H9 (cell line): ENCODE measurements around the gene UBALD1. TPM values are rescaled to one million over a fixed set of nuclear protein-coding genes. Genes with fewer than 3 reads are reported as not detected.

Experiments used
- DNase-seq: peaks from one replicate; pipeline ENCODE4 v3.0.0-alpha.2; 2017
- H2AFZ ChIP-seq: one replicate; pipeline ENCODE4 v1.6.1; 2013; ENCODE audit warnings: mild to moderate bottlenecking, low read length, control low read depth, moderate library complexity
- H2AK5ac ChIP-seq: 2 replicates; pipeline ENCODE4 v1.6.1; 2013; ENCODE audit warnings: low read length, control low read depth, mixed read lengths; ENCODE audit not compliant: insufficient read length
- H2BK120ac ChIP-seq: one replicate; pipeline ENCODE4 v1.6.1; 2013; ENCODE audit warnings: low read depth, mild to moderate bottlenecking, low read length, control low read depth, inconsistent platforms; ENCODE audit not compliant: poor library complexity, severe bottlenecking
- H2BK12ac ChIP-seq: 2 replicates; pipeline ENCODE4 v1.6.1; 2013; ENCODE audit warnings: low read length, control low read depth, mixed read lengths, low read depth; ENCODE audit not compliant: insufficient read length
- H2BK15ac ChIP-seq: 2 replicates; pipeline ENCODE4 v1.6.1; 2013; ENCODE audit warnings: low read depth, low read length, control low read depth
- H2BK20ac ChIP-seq: one replicate; pipeline ENCODE4 v1.6.1; 2013; ENCODE audit warnings: low read depth, mild to moderate bottlenecking, low read length, control low read depth, inconsistent platforms; ENCODE audit not compliant: poor library complexity, severe bottlenecking
- H2BK5ac ChIP-seq: 2 replicates; pipeline ENCODE4 v1.6.1; 2013; ENCODE audit warnings: low read length, control low read depth, mixed read lengths; ENCODE audit not compliant: insufficient read length
- H3K14ac ChIP-seq: 2 replicates; pipeline ENCODE4 v1.6.1; 2013; ENCODE audit warnings: low read length, control low read depth; ENCODE audit not compliant: insufficient read depth
- H3K18ac ChIP-seq: 2 replicates; pipeline ENCODE4 v1.6.1; 2013; ENCODE audit warnings: low read depth, mild to moderate bottlenecking, mixed read lengths, low read length, control low read depth; ENCODE audit not compliant: insufficient read length
- H3K23ac ChIP-seq: 2 replicates; pipeline ENCODE4 v1.6.1; 2013; ENCODE audit warnings: low read length, control low read depth, mixed read lengths, low read depth; ENCODE audit not compliant: insufficient read length
- H3K23me2 ChIP-seq: 2 replicates; pipeline ENCODE4 v1.6.1; 2013; ENCODE audit warnings: low read depth, mild to moderate bottlenecking, mixed read lengths, low read length, control low read depth; ENCODE audit not compliant: insufficient read length, poor library complexity, severe bottlenecking
- H3K27ac ChIP-seq: 2 replicates; pipeline ENCODE4 v1.5.1; 2013; ENCODE audit warnings: low read length, control low read depth, mixed read lengths, low read depth; ENCODE audit not compliant: insufficient read length
- H3K27me3 ChIP-seq: 2 replicates; pipeline ENCODE4 v1.6.1; 2013; ENCODE audit warnings: low read length, control low read depth, inconsistent platforms; ENCODE audit not compliant: insufficient read depth
- H3K4ac ChIP-seq: 2 replicates; pipeline ENCODE4 v1.6.1; 2013; ENCODE audit warnings: low read depth, mild to moderate bottlenecking, control low read depth, inconsistent platforms, low read length, moderate library complexity
- H3K4me1 ChIP-seq: 2 replicates; pipeline ENCODE4 v1.6.1; 2013; ENCODE audit warnings: low read length, control low read depth, inconsistent platforms; ENCODE audit not compliant: insufficient read depth
- H3K4me2 ChIP-seq: 2 replicates; pipeline ENCODE4 v1.6.1; 2013; ENCODE audit warnings: low read length, control low read depth, mixed read lengths; ENCODE audit not compliant: insufficient read length, insufficient read depth
- H3K56ac ChIP-seq: 2 replicates; pipeline ENCODE4 v1.6.1; 2013; ENCODE audit warnings: low read depth, mild to moderate bottlenecking, mixed read lengths, low read length, control low read depth; ENCODE audit not compliant: insufficient read length
- H3K79me1 ChIP-seq: 2 replicates; pipeline ENCODE4 v1.6.1; 2013; ENCODE audit warnings: low read depth, mild to moderate bottlenecking, moderate library complexity, low read length, control low read depth, inconsistent platforms; ENCODE audit not compliant: insufficient read depth, poor library complexity, severe bottlenecking
- H3K79me2 ChIP-seq: 2 replicates; pipeline ENCODE4 v1.6.1; 2013; ENCODE audit warnings: low read length, control low read depth, inconsistent platforms; ENCODE audit not compliant: insufficient read depth
- H3K9ac ChIP-seq: 2 replicates; pipeline ENCODE4 v1.6.1; 2013; ENCODE audit warnings: low read length, control low read depth, mixed read lengths; ENCODE audit not compliant: insufficient read length; ENCODE audit errors: extremely low read depth
- H3K9me3 ChIP-seq: one replicate; pipeline ENCODE4 v1.6.1; 2013; ENCODE audit warnings: low read depth, low read length, inconsistent platforms; ENCODE audit not compliant: control insufficient read depth
- H3T11ph ChIP-seq: one replicate; pipeline ENCODE4 v1.6.1; 2013; ENCODE audit warnings: mild to moderate bottlenecking, low read length, control low read depth, inconsistent platforms
- H4K20me1 ChIP-seq: one replicate; pipeline ENCODE4 v1.6.1; 2013; ENCODE audit not compliant: control insufficient read depth, insufficient read length, insufficient read depth
- H4K5ac ChIP-seq: 2 replicates; pipeline ENCODE4 v1.6.1; 2013; ENCODE audit warnings: low read depth, mild to moderate bottlenecking, mixed read lengths, low read length, control low read depth; ENCODE audit not compliant: insufficient read length
- H4K8ac ChIP-seq: replicated peaks from 2 replicates; pipeline ENCODE4 v1.6.1; 2013; ENCODE audit warnings: low read length, control low read depth, mixed read lengths, low read depth; ENCODE audit not compliant: insufficient read length
- H4K91ac ChIP-seq: 2 replicates; pipeline ENCODE4 v1.6.1; 2013; ENCODE audit warnings: low read depth, mild to moderate bottlenecking, moderate library complexity, mixed read lengths, low read length, control low read depth; ENCODE audit not compliant: insufficient read length
- H3K27ac Mint-ChIP-seq, 3 experiments: 2 replicates in 2 of 3; 3 replicates in 1 of 3; pipeline ENCODE4 v1.8.0; 2020 to 2021; ENCODE audit warnings: mixed read lengths in 3 of 3, mild to moderate bottlenecking in 1 of 3, moderate library complexity in 1 of 3
- H3K27me3 Mint-ChIP-seq: 2 replicates; pipeline ENCODE4 v1.8.0; 2021; ENCODE audit warnings: low read depth, mild to moderate bottlenecking, moderate library complexity, mixed read lengths
- H3K36me3 Mint-ChIP-seq, 3 experiments: 2 replicates in 2 of 3; 3 replicates in 1 of 3; pipeline ENCODE4 v1.8.0; 2020 to 2021; ENCODE audit warnings: low read depth in 3 of 3, mixed read lengths in 3 of 3; ENCODE audit not compliant: insufficient read depth in 1 of 3
- H3K4me1 Mint-ChIP-seq, 2 experiments: 2 replicates each; pipeline ENCODE4 v1.8.0; 2020; ENCODE audit warnings: mixed read lengths in 2 of 2
- H3K4me3 Mint-ChIP-seq, 2 experiments: 2 replicates in 1 of 2; 3 replicates in 1 of 2; pipeline ENCODE4 v1.8.0; 2020 to 2021; ENCODE audit warnings: mild to moderate bottlenecking in 2 of 2, mixed read lengths in 2 of 2, moderate library complexity in 1 of 2
- H3K9me3 Mint-ChIP-seq, 2 experiments: 2 replicates in 1 of 2; 3 replicates in 1 of 2; pipeline ENCODE4 v1.8.0; 2020; ENCODE audit warnings: mild to moderate bottlenecking in 2 of 2, mixed read lengths in 2 of 2, moderate library complexity in 1 of 2
- WGBS: extraction: QIAGEN DNeasy Blood & Tissue Kit; methylation state at CpG from one replicate; pipeline ENCODE4 v1.1.7; 2013; ENCODE audit warnings: missing lambda C conversion rate, low lambda C conversion rate, mixed read lengths; ENCODE audit not compliant: insufficient read length; ENCODE audit errors: extremely low coverage; 5-methylcytosine and 5-hydroxymethylcytosine counted together
- total RNA-seq: library from RNA; stranded (reverse); gene quantifications from 2 replicates; pipeline ENCODE4 v1.2.1, GENCODE V29; 2021
- TF ChIP-seq, protein P1 (sequence below): fragments of 200-600 bp; sonication (generic); conservative IDR thresholded peaks from 3 replicates; pipeline ENCODE4 v1.8.0; 2021; ENCODE audit warnings: antibody characterized with exemption, mild to moderate bottlenecking

The UBALD1 gene
- total RNA-seq, 1 experiment from 2014 or later = 80.9 TPM

DNA sequence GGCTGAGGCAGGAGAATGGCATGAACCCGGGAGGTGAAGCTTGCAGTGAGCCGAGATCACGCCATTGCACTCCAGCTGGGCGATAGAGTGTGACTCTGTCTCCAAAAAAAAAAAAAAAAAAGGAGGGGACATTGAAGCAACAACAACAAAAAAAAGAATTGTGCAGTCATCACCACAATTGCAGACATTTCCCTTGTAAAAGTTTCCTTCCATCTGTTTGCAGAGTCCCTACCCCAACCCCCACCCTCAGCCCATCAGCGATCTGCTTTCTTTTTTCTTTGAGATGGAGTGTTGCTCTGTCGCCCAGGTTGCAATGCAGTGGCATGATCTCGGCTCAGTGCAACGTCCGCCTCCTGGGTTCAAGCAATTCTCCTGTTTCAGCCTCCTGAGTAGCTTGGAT, 13.6 kb upstream of the UBALD1 start:
- WGBS = no CpG with 5 or more reads among the region's 9 CpGs
- TF ChIP-seq, protein P1, sequence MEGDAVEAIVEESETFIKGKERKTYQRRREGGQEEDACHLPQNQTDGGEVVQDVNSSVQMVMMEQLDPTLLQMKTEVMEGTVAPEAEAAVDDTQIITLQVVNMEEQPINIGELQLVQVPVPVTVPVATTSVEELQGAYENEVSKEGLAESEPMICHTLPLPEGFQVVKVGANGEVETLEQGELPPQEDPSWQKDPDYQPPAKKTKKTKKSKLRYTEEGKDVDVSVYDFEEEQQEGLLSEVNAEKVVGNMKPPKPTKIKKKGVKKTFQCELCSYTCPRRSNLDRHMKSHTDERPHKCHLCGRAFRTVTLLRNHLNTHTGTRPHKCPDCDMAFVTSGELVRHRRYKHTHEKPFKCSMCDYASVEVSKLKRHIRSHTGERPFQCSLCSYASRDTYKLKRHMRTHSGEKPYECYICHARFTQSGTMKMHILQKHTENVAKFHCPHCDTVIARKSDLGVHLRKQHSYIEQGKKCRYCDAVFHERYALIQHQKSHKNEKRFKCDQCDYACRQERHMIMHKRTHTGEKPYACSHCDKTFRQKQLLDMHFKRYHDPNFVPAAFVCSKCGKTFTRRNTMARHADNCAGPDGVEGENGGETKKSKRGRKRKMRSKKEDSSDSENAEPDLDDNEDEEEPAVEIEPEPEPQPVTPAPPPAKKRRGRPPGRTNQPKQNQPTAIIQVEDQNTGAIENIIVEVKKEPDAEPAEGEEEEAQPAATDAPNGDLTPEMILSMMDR = no peak
- H3K27ac ChIP-seq = no peak overlapping the region
- no peaks in the 10 kb centered on the region for H3K9me3 ChIP-seq
- no peak for DNase-seq
- no peak overlapping the region for H3K4me2 ChIP-seq
- peaks cover 10% of the 10 kb centered on the region for H3K23me2 ChIP-seq
- no peak overlapping the region for H4K5ac ChIP-seq
- Mint-ChIP-seq H3K9me3 (peaks cover 0 to 13% of the 10 kb centered on the region in 2 experiments; a peak in 4 of 5 replicates), H3K27me3 (no peaks in the 10 kb centered on the region), H3K36me3 (peaks cover 24 to 29% (median 24%) of the 10 kb centered on the region in 3 experiments), H3K27ac (no peak overlapping the region), H3K4me1 (peaks cover 16 to 20% of the 10 kb centered on the region in 2 experiments), H3K4me3 (no peak overlapping the region)
- no peak overlapping the region for H2BK20ac ChIP-seq
- H2BK12ac ChIP-seq = no peak overlapping the region
- no peak overlapping the region for H4K8ac ChIP-seq
- no peaks in the 10 kb centered on the region for H4K20me1 ChIP-seq
- no peak overlapping the region for H2BK15ac ChIP-seq
- H4K91ac ChIP-seq = no peak overlapping the region
- no peak overlapping the region for H2BK5ac ChIP-seq
- H3T11ph ChIP-seq = no peak overlapping the region
- H2BK120ac ChIP-seq = no peak overlapping the region
- H3K9ac ChIP-seq = no peak overlapping the region
- no peak overlapping the region for H2AK5ac ChIP-seq
- H3K79me1 ChIP-seq = peaks cover 15% of the 10 kb centered on the region
- H3K27me3 ChIP-seq = no peaks in the 10 kb centered on the region
- H3K4ac ChIP-seq = no peak overlapping the region
- no peak overlapping the region for H3K14ac ChIP-seq
- H3K56ac ChIP-seq = no peak overlapping the region
- H2AFZ ChIP-seq = no peak overlapping the region
- no peak overlapping the region for H3K23ac ChIP-seq
- no peaks in the 10 kb centered on the region for H3K4me1 ChIP-seq
- H3K18ac ChIP-seq = no peak overlapping the region
- peaks cover 24% of the 10 kb centered on the region; the same call in 1 of the 2 replicates for H3K79me2 ChIP-seq
